GM12891 (cell line): ENCODE results near the gene TRIM63.

Experiments used
- DNase-seq: peaks from one replicate; pipeline ENCODE4 v3.0.0; 2011; ENCODE audit warnings: low spot score; ENCODE audit not compliant: insufficient read length
- FAIRE-seq: peaks from 2 replicates; lab custom pipeline; 2011; peaks lifted over from hg19 to GRCh38; lab: Jason Lieb, UNC
- PAX5 ChIP-seq: IDR thresholded peaks from 2 replicates; pipeline ENCODE4 v1.6.1; 2011; ENCODE audit warnings: low read length, moderate library complexity, mild to moderate bottlenecking; ENCODE audit not compliant: insufficient read depth, severe bottlenecking
- POLR2A ChIP-seq: IDR thresholded peaks from 2 replicates; pipeline ENCODE4 v1.6.1; 2011; ENCODE audit warnings: low read depth, low read length, control low read depth
- POLR2AphosphoS5 ChIP-seq: IDR thresholded peaks from 2 replicates; pipeline ENCODE4 v1.6.1; 2011; ENCODE audit warnings: low read depth, low read length, control low read depth
- POU2F2 ChIP-seq: IDR thresholded peaks from 2 replicates; pipeline ENCODE4 v1.6.1; 2011; ENCODE audit warnings: low read depth, mild to moderate bottlenecking, control low read depth, low read length, moderate library complexity
- SPI1 ChIP-seq: IDR thresholded peaks from 2 replicates; pipeline ENCODE4 v1.6.1; 2011; ENCODE audit warnings: low read depth, low read length, control low read depth
- TAF1 ChIP-seq: IDR thresholded peaks from 2 replicates; pipeline ENCODE4 v1.6.1; 2011; ENCODE audit warnings: low read depth, low read length, control low read depth

TRIM63 gene

DNA sequence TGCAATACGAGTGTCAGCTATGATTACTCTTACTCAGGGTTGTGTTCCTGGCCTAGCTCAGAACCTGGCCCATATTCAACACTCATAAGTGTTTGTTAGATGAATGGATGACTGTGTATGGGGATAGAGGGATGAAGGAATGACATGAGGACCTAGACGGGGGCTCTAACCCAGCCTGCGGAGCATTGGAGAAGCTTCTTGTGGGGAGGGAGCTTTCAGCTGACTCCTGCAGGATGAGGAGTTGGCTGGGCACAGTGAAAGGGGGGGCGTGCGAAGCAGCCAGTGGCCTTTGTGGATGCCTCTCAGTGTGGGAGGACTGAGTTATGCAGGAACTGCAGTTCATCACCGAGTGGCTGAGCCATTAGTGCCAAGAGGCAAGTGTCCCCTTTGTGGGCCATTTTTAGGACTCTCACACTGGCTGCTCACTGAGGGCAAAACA, 47.1 kb downstream of the TRIM63 start:
- FAIRE-seq = no peak
- TF ChIP-seq POLR2A = no peak
- TF ChIP-seq POLR2AphosphoS5 = no peak
- peak; percentile 47; the same call in 1 of the 2 replicates for TF ChIP-seq POU2F2
- TF ChIP-seq TAF1 = no peak
- no peak for TF ChIP-seq SPI1
- no peak for TF ChIP-seq PAX5
- no peak for DNase-seq

DNA sequence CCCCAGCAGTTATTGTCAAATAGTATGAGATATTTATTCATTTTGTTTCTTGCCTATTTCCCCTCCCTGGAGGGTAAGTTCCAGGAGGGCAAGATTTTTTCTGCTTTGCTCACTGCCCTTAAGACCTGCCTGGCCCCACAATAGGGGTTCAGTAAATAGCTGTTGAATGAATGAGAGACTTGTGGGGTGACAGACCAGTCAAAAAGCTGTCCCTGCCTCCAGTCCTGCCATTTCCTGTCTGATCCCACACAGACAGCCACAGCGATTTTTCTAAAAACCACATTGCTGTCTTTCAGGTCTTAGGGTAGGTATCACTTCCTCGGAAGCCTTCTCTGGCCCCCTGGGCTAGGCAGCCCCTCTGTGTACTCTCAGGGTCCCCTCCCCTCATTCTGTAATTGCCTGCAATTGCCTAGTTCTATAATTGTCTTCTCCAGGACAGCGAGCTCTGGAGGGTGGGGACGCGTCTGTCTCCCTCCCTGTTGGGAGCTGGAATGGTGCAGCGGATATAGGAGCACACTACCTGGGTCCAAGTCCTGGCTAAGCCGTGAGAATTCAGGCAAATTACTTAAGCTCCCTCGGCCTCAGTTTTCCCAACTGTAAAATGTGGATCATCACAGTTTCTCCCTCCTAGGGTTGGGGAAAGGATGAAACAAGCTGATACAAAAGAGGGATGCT, 47.7 kb downstream of the TRIM63 start:
- no peak for DNase-seq
- no peak for TF ChIP-seq POU2F2
- TF ChIP-seq SPI1 = peak; percentile 79
- FAIRE-seq = peak; percentile 86

- FAIRE-seq (no peak), DNase-seq (no peak)
- TF ChIP-seq TAF1 (no peak), POU2F2 (no peak), POLR2AphosphoS5 (no peak), SPI1 (no peak)
Observed at GRCh38 chr1:26017606-26018005, 49.8 kb downstream of the TRIM63 start.

GRCh38 chr1:26016953-26017545, 50.4 kb downstream of the TRIM63 start:
- DNase-seq (no peak), FAIRE-seq (no peak)
- TF ChIP-seq TAF1 = no peak
- TF ChIP-seq POLR2A = no peak
- TF ChIP-seq POU2F2 = no peak
- no peak for TF ChIP-seq POLR2AphosphoS5
- no peak for TF ChIP-seq PAX5
- no peak for TF ChIP-seq SPI1

DNA sequence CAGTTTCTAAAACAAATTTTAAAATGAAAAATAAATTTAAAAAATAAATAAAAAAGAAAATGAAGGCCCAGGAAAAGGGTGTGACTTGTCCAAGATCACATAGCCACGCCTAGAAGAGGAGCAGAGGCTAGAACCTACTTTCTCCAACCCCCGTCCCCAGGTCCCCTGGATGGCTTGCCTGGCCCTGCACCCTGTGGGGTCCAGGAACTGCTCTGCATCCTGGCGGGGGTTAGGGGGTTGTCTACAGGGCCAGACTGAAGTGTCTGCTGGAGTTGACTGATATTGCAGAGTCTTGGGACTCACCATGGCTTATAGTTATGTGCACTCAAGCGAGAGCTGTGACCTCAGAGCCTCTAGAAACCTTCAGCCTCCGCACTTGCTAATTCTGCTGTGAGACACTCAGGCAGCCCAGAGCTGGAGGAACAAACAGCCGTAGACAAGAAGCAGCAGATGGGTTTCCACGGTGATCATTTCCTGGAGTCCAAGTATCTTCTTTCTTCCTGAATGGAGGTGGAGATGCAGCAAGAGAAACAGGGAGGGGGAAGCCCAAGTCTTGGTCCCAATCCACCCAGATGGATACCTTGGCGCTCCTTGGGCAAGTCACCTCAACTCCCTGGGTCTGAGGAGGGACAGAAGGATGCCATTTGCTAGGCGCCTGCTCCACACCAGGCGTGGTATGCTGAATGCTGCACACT, 51.0 kb downstream of the TRIM63 start:
- FAIRE-seq (peak; percentile 86), DNase-seq (no peak)
- TF ChIP-seq PAX5 (peak; percentile 91), POLR2A (no peak)

DNA sequence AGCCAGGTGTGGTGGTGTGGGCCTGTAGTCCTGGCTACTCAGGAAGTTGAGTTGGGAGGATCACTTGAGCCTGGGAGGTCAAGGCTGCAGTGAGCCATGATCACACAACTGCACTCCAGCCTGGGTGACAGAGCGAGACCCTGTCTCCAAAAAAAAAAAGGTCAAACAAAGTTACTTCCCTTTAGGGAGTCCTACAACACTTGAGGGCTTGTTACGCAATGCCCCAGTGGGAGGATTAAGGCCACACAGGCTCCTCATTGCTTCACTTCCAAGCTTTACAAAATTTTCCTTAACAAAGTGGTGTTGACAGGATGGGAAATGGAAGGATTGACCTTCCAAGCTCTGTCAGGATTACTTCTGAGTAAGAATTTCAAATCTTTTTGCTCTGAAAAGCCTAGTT, 52.1 kb downstream of the TRIM63 start:
- no peak for FAIRE-seq
- no peak for DNase-seq
- no peak for TF ChIP-seq POLR2AphosphoS5
- no peak for TF ChIP-seq TAF1
- TF ChIP-seq POLR2A = no peak
- TF ChIP-seq SPI1 = no peak
- no peak for TF ChIP-seq PAX5
- TF ChIP-seq POU2F2 = no peak

- no peak for TF ChIP-seq POLR2AphosphoS5
- no peak for TF ChIP-seq POU2F2
- TF ChIP-seq POLR2A = no peak
- TF ChIP-seq SPI1 = no peak
- TF ChIP-seq TAF1 = no peak
- TF ChIP-seq PAX5 = no peak
- DNase-seq (no peak), FAIRE-seq (no peak)
Observed at GRCh38 chr1:26014179-26014578, 53.3 kb downstream of the TRIM63 start.

- DNase-seq (no peak), FAIRE-seq (no peak)
- TF ChIP-seq PAX5 (no peak), SPI1 (no peak), TAF1 (no peak), POLR2A (no peak), POLR2AphosphoS5 (no peak), POU2F2 (no peak)
Observed at GRCh38 chr1:26012864-26013263, 54.6 kb downstream of the TRIM63 start.

DNA sequence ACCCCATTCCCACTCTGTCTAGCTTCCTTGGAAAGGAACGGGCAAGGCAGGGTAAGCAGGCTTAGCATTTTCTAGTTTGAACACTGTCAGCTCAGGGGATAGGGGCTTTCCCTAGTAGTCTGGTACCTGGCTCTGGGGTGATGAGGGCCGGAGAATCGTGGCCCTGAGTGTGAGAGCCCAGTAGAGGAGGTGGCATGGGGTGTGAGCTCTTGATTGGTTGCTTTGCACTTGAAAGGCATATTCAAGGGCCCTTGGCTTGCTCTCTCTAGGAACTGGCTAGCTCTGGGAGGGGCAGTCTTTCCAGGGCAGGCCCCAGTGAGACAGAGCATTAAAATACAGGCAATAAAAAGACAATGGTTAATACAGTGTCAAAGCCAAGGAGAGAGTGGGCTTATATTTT, 56.6 kb downstream of the TRIM63 start:
- FAIRE-seq (no peak), DNase-seq (no peak)
- no peak for TF ChIP-seq TAF1
- TF ChIP-seq PAX5 = no peak
- TF ChIP-seq POU2F2 = no peak
- no peak for TF ChIP-seq SPI1
- no peak for TF ChIP-seq POLR2AphosphoS5
- TF ChIP-seq POLR2A = no peak

DNA sequence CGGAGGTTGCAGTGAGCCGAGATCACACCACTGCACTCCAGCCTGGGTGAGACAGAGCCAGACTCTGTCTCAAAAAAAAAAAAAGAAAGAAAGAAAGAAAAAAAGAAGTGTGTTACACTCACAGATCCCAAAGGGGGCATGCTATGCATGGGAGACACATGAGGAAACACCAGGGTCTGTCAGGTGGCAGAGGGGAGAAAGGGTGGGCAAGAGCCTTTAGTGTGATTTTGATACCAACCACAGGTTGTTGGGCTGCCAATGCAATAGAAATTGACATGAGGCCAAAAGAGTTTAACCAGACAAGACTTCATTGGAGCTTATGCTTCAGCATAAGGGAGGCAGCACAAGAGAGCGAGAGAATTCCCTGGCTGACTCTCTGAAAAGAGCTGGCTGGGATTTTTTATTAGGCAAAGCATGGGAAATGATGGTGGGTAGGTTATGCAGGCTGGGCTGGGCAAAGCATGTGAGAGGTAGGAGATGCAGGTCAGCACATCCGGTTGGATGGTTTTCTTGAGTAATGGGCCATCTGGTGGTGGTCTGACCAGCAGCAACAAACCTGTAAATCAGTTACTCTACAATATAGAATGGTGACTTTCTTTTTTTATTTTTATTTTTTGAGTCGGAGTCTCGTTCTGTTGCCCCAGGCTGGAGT, 57.5 kb downstream of the TRIM63 start:
- DNase-seq (no peak), FAIRE-seq (peak; percentile 61)
- TF ChIP-seq PAX5 (no peak), POLR2AphosphoS5 (no peak), SPI1 (no peak), TAF1 (no peak), POLR2A (no peak), POU2F2 (no peak)
